Neuronal stem cell (in vitro differentiated cells): ENCODE data around the gene SFXN5.

Experiments
- DNase-seq: peaks from one replicate; pipeline ENCODE4 v3.0.0-alpha.2; 2013; ENCODE audit warnings: low spot score
- H2AFZ ChIP-seq: one replicate; pipeline ENCODE4 v1.6.1; 2013; ENCODE audit warnings: mild to moderate bottlenecking, low read length, inconsistent platforms
- H2AK5ac ChIP-seq: 2 replicates; pipeline ENCODE4 v1.6.1; 2013; ENCODE audit warnings: low read depth, mild to moderate bottlenecking, inconsistent platforms, low read length, moderate library complexity, mixed read lengths
- H2BK120ac ChIP-seq: 2 replicates; pipeline ENCODE4 v1.6.1; 2013; ENCODE audit warnings: low read depth, mild to moderate bottlenecking, inconsistent platforms, low read length, moderate library complexity, mixed read lengths
- H2BK12ac ChIP-seq: one replicate; pipeline ENCODE4 v1.6.1; 2013; ENCODE audit warnings: low read length, inconsistent platforms
- H2BK15ac ChIP-seq: 2 replicates; pipeline ENCODE4 v1.6.1; 2013; ENCODE audit warnings: mild to moderate bottlenecking, low read length, inconsistent platforms, mixed read lengths
- H2BK5ac ChIP-seq: one replicate; pipeline ENCODE4 v1.6.1; 2013; ENCODE audit warnings: inconsistent platforms, mild to moderate bottlenecking, low read length, moderate library complexity
- H3K14ac ChIP-seq: one replicate; pipeline ENCODE4 v1.6.1; 2013; ENCODE audit warnings: low read length, inconsistent platforms
- H3K18ac ChIP-seq: 2 replicates; pipeline ENCODE4 v1.6.1; 2013; ENCODE audit warnings: low read length, inconsistent platforms
- H3K23ac ChIP-seq: 2 replicates; pipeline ENCODE4 v1.6.1; 2013; ENCODE audit warnings: low read depth, mild to moderate bottlenecking, mixed read lengths, low read length, inconsistent platforms; ENCODE audit not compliant: poor library complexity
- H3K27ac ChIP-seq: replicated peaks from 3 replicates; pipeline ENCODE4 v1.5.1; 2013; ENCODE audit warnings: low read length, inconsistent platforms
- H3K27me3 ChIP-seq, 3 experiments: 2 replicates each; pipeline ENCODE4 v1.6.1; 2013; ENCODE audit warnings: low read length in 3 of 3, mild to moderate bottlenecking in 2 of 3, inconsistent platforms in 1 of 3, low read depth in 1 of 3, mixed read lengths in 1 of 3, moderate library complexity in 1 of 3; ENCODE audit not compliant: control insufficient read depth in 3 of 3, insufficient read depth in 3 of 3
- H3K36me3 ChIP-seq, 2 donors: replicated peaks in 1 of 2; 2 replicates each; pipeline ENCODE4 v1.6.1; 2013; ENCODE audit warnings: low read length in 2 of 2; ENCODE audit not compliant: control insufficient read depth in 2 of 2, insufficient read depth in 2 of 2
- H3K4ac ChIP-seq: 2 replicates; pipeline ENCODE4 v1.6.1; 2013; ENCODE audit warnings: inconsistent platforms, mild to moderate bottlenecking, low read length, moderate library complexity
- H3K4me1 ChIP-seq, 2 donors: 1 replicate in 1 of 2; 2 replicates in 1 of 2; pipeline ENCODE4 v1.6.1; 2013; ENCODE audit warnings: low read length in 2 of 2, low read depth in 1 of 2; ENCODE audit not compliant: control insufficient read depth in 2 of 2, insufficient read depth in 1 of 2
- H3K4me2 ChIP-seq: one replicate; pipeline ENCODE4 v1.6.1; 2013; ENCODE audit warnings: mild to moderate bottlenecking, low read length, inconsistent platforms; ENCODE audit not compliant: insufficient read depth, poor library complexity, severe bottlenecking
- H3K4me3 ChIP-seq, 2 donors: 2 replicates each; pipeline ENCODE4 v1.5.1; 2013; ENCODE audit warnings: low read length in 2 of 2, mild to moderate bottlenecking in 2 of 2, inconsistent platforms in 1 of 2, moderate library complexity in 1 of 2
- H3K79me1 ChIP-seq: one replicate; pipeline ENCODE4 v1.6.1; 2013; ENCODE audit warnings: low read depth, mild to moderate bottlenecking, inconsistent platforms, low read length, moderate library complexity
- H3K9ac ChIP-seq: one replicate; pipeline ENCODE4 v1.6.1; 2013; ENCODE audit warnings: mild to moderate bottlenecking, low read depth, low read length, inconsistent platforms; ENCODE audit not compliant: poor library complexity
- H3K9me3 ChIP-seq, 2 donors: replicated peaks in 1 of 2; 2 replicates each; pipeline versions ENCODE3 to v1.6.1; 2013; ENCODE audit warnings: low read length in 2 of 2, mild to moderate bottlenecking in 2 of 2, inconsistent platforms in 1 of 2, low read depth in 1 of 2, mixed read lengths in 1 of 2, moderate library complexity in 1 of 2; ENCODE audit not compliant: control insufficient read depth in 2 of 2, insufficient read depth in 1 of 2
- H4K8ac ChIP-seq: one replicate; pipeline ENCODE4 v1.6.1; 2013; ENCODE audit warnings: low read depth, mild to moderate bottlenecking, inconsistent platforms, low read length, moderate library complexity
- H4K91ac ChIP-seq: one replicate; pipeline ENCODE4 v1.6.1; 2013; ENCODE audit warnings: low read length, low read depth, mild to moderate bottlenecking, inconsistent platforms; ENCODE audit not compliant: poor library complexity
- WGBS, 2 donors: extraction: QIAGEN DNeasy Blood & Tissue Kit; methylation state at CpG; one replicate each; pipeline ENCODE4 v1.1.7; 2013; ENCODE audit warnings: missing lambda C conversion rate in 2 of 2, mixed read lengths in 1 of 2; ENCODE audit not compliant: insufficient read length in 2 of 2, insufficient replicate concordance in 1 of 2; ENCODE audit errors: extremely low coverage in 2 of 2; 5-methylcytosine and 5-hydroxymethylcytosine counted together

SFXN5 gene

GRCh38 chr2:73053316-73054114 lies 18.0 kb downstream of the SFXN5 start:
- Histone ChIP-seq H3K4ac (no peak overlapping the region), H3K9ac (no peak overlapping the region), H2AFZ (no peak overlapping the region), H2BK12ac (no peak overlapping the region), H4K8ac (no peak overlapping the region), H3K27ac (no peak overlapping the region), H2AK5ac (no peak overlapping the region), H3K14ac (no peak overlapping the region), H3K27me3 (no peaks in the 10 kb centered on the region), H3K4me2 (no peak overlapping the region), H2BK15ac (no peak overlapping the region), H3K4me3 (peak overlapping the region in 1 of 2 donors; percentile 46), H3K36me3 (peaks cover 0 to 19% of the 10 kb centered on the region in 2 donors), H3K4me1 (peaks cover 12 to 19% of the 10 kb centered on the region in 2 donors), H3K23ac (no peak overlapping the region), H3K9me3 (peaks cover 0 to 18% of the 10 kb centered on the region in 2 donors), H3K79me1 (no peaks in the 10 kb centered on the region), H3K18ac (peak overlapping the region; percentile 5), H2BK5ac (no peak overlapping the region), H4K91ac (no peak overlapping the region), H2BK120ac (no peak overlapping the region)
- no CpG with 5 or more reads among the region's 6 CpGs for WGBS, 2 donors
- no peak for DNase-seq

GRCh38 chr2:73050121-73050545 lies 21.4 kb downstream of the SFXN5 start:
- Histone ChIP-seq H3K9me3 (no peaks in the 10 kb centered on the region), H3K23ac (no peak overlapping the region), H3K4me3 (peak overlapping the region in 1 of 2 donors; percentile 14), H3K27me3 (no peaks in the 10 kb centered on the region), H3K36me3 (peaks cover 0 to 3% of the 10 kb centered on the region in 2 donors), H3K4me1 (peaks cover 12 to 19% of the 10 kb centered on the region in 2 donors), H4K8ac (peak overlapping the region; percentile 26), H2BK12ac (no peak overlapping the region), H3K27ac (peak overlapping the region; percentile 6), H2BK120ac (no peak overlapping the region), H3K79me1 (no peaks in the 10 kb centered on the region), H2AFZ (peak overlapping the region; percentile 56), H3K9ac (no peak overlapping the region), H3K4me2 (no peak overlapping the region), H2AK5ac (no peak overlapping the region), H3K18ac (peak overlapping the region; percentile 86), H3K4ac (no peak overlapping the region), H3K14ac (no peak overlapping the region), H4K91ac (no peak overlapping the region), H2BK5ac (no peak overlapping the region), H2BK15ac (no peak overlapping the region)
- DNase-seq: peak; percentile 63
- no CpG with 5 or more reads among the region's 6 CpGs for WGBS, 2 donors

GRCh38 chr2:73043929-73044832 lies 27.3 kb downstream of the SFXN5 start:
- no peak overlapping the region for H4K91ac ChIP-seq
- H3K18ac ChIP-seq: peak overlapping the region; percentile 87
- no peak overlapping the region for H3K23ac ChIP-seq
- no peak overlapping the region for H2BK5ac ChIP-seq
- H3K4me2 ChIP-seq: peak overlapping the region; percentile 43
- H3K14ac ChIP-seq: no peak overlapping the region
- no peak overlapping the region for H3K27ac ChIP-seq
- no peaks in the 10 kb centered on the region for H3K27me3 ChIP-seq
- no peak overlapping the region for H2AK5ac ChIP-seq
- H2BK120ac ChIP-seq: no peak overlapping the region
- no peak overlapping the region for H2BK15ac ChIP-seq
- H3K79me1 ChIP-seq: no peaks in the 10 kb centered on the region
- H3K36me3 ChIP-seq: no peaks in the 10 kb centered on the region
- no peak overlapping the region for H2BK12ac ChIP-seq
- no peak overlapping the region for H4K8ac ChIP-seq
- WGBS, 2 donors: no CpG with 5 or more reads among the region's 12 CpGs
- H2AFZ ChIP-seq: peak overlapping the region; percentile 62
- no peaks in the 10 kb centered on the region for H3K9me3 ChIP-seq
- no peak overlapping the region for H3K4me3 ChIP-seq
- peaks cover 14 to 18% of the 10 kb centered on the region in 2 donors for H3K4me1 ChIP-seq
- no peak for DNase-seq
- no peak overlapping the region for H3K4ac ChIP-seq
- no peak overlapping the region for H3K9ac ChIP-seq

GRCh38 chr2:73043276-73043675 lies 28.2 kb downstream of the SFXN5 start:
- Histone ChIP-seq H2BK15ac (no peak overlapping the region), H2BK12ac (no peak overlapping the region), H2AFZ (no peak overlapping the region), H4K91ac (no peak overlapping the region), H3K9me3 (no peaks in the 10 kb centered on the region), H4K8ac (no peak overlapping the region), H3K27ac (peak overlapping the region; percentile 24), H3K9ac (no peak overlapping the region), H2AK5ac (no peak overlapping the region), H3K14ac (no peak overlapping the region), H3K36me3 (no peaks in the 10 kb centered on the region), H2BK5ac (no peak overlapping the region), H3K23ac (no peak overlapping the region), H3K4me1 (peaks cover 14 to 18% of the 10 kb centered on the region in 2 donors), H3K4ac (no peak overlapping the region), H3K4me2 (no peak overlapping the region), H2BK120ac (no peak overlapping the region), H3K4me3 (no peak overlapping the region), H3K79me1 (no peaks in the 10 kb centered on the region), H3K27me3 (no peaks in the 10 kb centered on the region), H3K18ac (peak overlapping the region; percentile 86)
- no peak for DNase-seq
- WGBS, 2 donors: no CpG with 5 or more reads among the region's 5 CpGs
